ENCODE data around the gene SEMA4B.

Gene SEMA4B

GRCh38 chr15:90154246-90154645 is 46.9 kb upstream of the SEMA4B start:
- H3K27me3 ChIP-seq (ENCODE audit: control insufficient read depth, low read length) = no peaks in the 10 kb centered on the region
- H3K4me1 ChIP-seq (ENCODE audit: control insufficient read depth, low read length) = peaks cover 4% of the 10 kb centered on the region
- no peak overlapping the region for H3K4me3 ChIP-seq (ENCODE audit: low read length)
- TF ChIP-seq EZH2phosphoT487 (IDR thresholded peaks at IDR 0.05; ENCODE audit: borderline replicate concordance, low read length) = no peak
- TF ChIP-seq CTCF (IDR thresholded peaks at IDR 0.05; ENCODE audit: low read depth, low read length, poor library complexity, severe bottlenecking) = no peak
- H3K27ac ChIP-seq (ENCODE audit: low read depth, low read length) = no peak overlapping the region
- no peaks in the 10 kb centered on the region for H3K9me2 ChIP-seq (replicated peaks; ENCODE audit: control insufficient read depth, low read length)
- H3K36me3 ChIP-seq (ENCODE audit: control insufficient read depth, low read length) = no peaks in the 10 kb centered on the region
- no peaks in the 10 kb centered on the region for H3F3A ChIP-seq (ENCODE audit: control insufficient read depth, insufficient read depth)
- H3K79me2 ChIP-seq (ENCODE audit: control insufficient read depth, low read length) = no peaks in the 10 kb centered on the region
- H3K4me2 ChIP-seq (ENCODE audit: low read length) = no peak overlapping the region
- H3K9me3 ChIP-seq (ENCODE audit: control insufficient read depth, insufficient read depth, low read length) = no peaks in the 10 kb centered on the region
- H4K20me1 ChIP-seq (ENCODE audit: control insufficient read depth, insufficient read depth, low read depth, low read length) = no peaks in the 10 kb centered on the region

- Histone ChIP-seq H3K9me3 (ENCODE audit: control insufficient read depth, insufficient read depth, low read length) (no peaks in the 10 kb centered on the region), H3K79me2 (ENCODE audit: control insufficient read depth, low read length) (no peaks in the 10 kb centered on the region), H3K4me1 (ENCODE audit: control insufficient read depth, low read length) (peaks cover 4% of the 10 kb centered on the region), H3K4me2 (ENCODE audit: low read length) (no peak overlapping the region), H3F3A (ENCODE audit: control insufficient read depth, insufficient read depth) (no peaks in the 10 kb centered on the region), H3K9me2 (replicated peaks; ENCODE audit: control insufficient read depth, low read length) (no peaks in the 10 kb centered on the region), H4K20me1 (ENCODE audit: control insufficient read depth, insufficient read depth, low read depth, low read length) (no peaks in the 10 kb centered on the region), H3K27me3 (ENCODE audit: control insufficient read depth, low read length) (no peaks in the 10 kb centered on the region), H3K4me3 (ENCODE audit: low read length) (no peak overlapping the region), H3K27ac (ENCODE audit: low read depth, low read length) (no peak overlapping the region), H3K36me3 (ENCODE audit: control insufficient read depth, low read length) (no peaks in the 10 kb centered on the region)
- TF ChIP-seq EZH2phosphoT487 (IDR thresholded peaks at IDR 0.05; ENCODE audit: borderline replicate concordance, low read length) (no peak), CTCF (IDR thresholded peaks at IDR 0.05; ENCODE audit: low read depth, low read length, poor library complexity, severe bottlenecking) (no peak)
These were observed 46.1 kb upstream of the SEMA4B start for GRCh38 chr15:90154861-90155626.

- Histone ChIP-seq H3K27me3 (ENCODE audit: control insufficient read depth, low read length) (no peaks in the 10 kb centered on the region), H4K20me1 (ENCODE audit: control insufficient read depth, insufficient read depth, low read depth, low read length) (no peaks in the 10 kb centered on the region), H3K4me1 (ENCODE audit: control insufficient read depth, low read length) (peaks cover 8% of the 10 kb centered on the region), H3K9me2 (replicated peaks; ENCODE audit: control insufficient read depth, low read length) (no peaks in the 10 kb centered on the region), H3K27ac (ENCODE audit: low read depth, low read length) (no peak overlapping the region), H3K79me2 (ENCODE audit: control insufficient read depth, low read length) (no peaks in the 10 kb centered on the region), H3K4me3 (ENCODE audit: low read length) (no peak overlapping the region), H3K9me3 (ENCODE audit: control insufficient read depth, insufficient read depth, low read length) (no peaks in the 10 kb centered on the region), H3K36me3 (ENCODE audit: control insufficient read depth, low read length) (no peaks in the 10 kb centered on the region), H3F3A (ENCODE audit: control insufficient read depth, insufficient read depth) (no peaks in the 10 kb centered on the region), H3K4me2 (ENCODE audit: low read length) (no peak overlapping the region)
- TF ChIP-seq EZH2phosphoT487 (IDR thresholded peaks at IDR 0.05; ENCODE audit: borderline replicate concordance, low read length) (no peak), CTCF (IDR thresholded peaks at IDR 0.05; ENCODE audit: low read depth, low read length, poor library complexity, severe bottlenecking) (no peak)
These were observed 41.9 kb upstream of the SEMA4B start for GRCh38 chr15:90159213-90159612.
